Neutrophil (primary cell): ENCODE data around the gene FBN1.

Source experiments
- H3K27ac ChIP-seq: fragments of 200-600 bp; sonication (generic); 2 replicates; pipeline ENCODE4 v1.5.1; 2016; ENCODE audit warnings: mild to moderate bottlenecking, moderate library complexity
- H3K27me3 ChIP-seq: fragments of 200-600 bp; sonication (generic); 2 replicates; pipeline ENCODE4 v1.6.0; 2016; ENCODE audit warnings: mild to moderate bottlenecking
- H3K36me3 ChIP-seq: fragments of 200-600 bp; sonication (generic); 2 replicates; pipeline ENCODE4 v1.5.1; 2017
- H3K4me1 ChIP-seq, 2 experiments: fragments of 200-600 bp in 1 of 2; sonication (generic) in 1 of 2; 1 replicate in 1 of 2; 2 replicates in 1 of 2; pipeline versions ENCODE4 v1.5.1 to v1.6.1; 2013 to 2016; ENCODE audit warnings: low read depth in 1 of 2, low read length in 1 of 2, mild to moderate bottlenecking in 1 of 2, moderate library complexity in 1 of 2; ENCODE audit not compliant: control insufficient read depth in 1 of 2, insufficient read depth in 1 of 2
- H3K4me3 ChIP-seq, 2 experiments: fragments of 200-600 bp in 1 of 2; sonication (generic) in 1 of 2; 1 replicate in 1 of 2; 2 replicates in 1 of 2; pipeline ENCODE4 v1.5.1; 2013 to 2016; ENCODE audit warnings: low read depth in 1 of 2, low read length in 1 of 2, mild to moderate bottlenecking in 1 of 2, moderate library complexity in 1 of 2
- H3K9me3 ChIP-seq: fragments of 200-600 bp; sonication (generic); 2 replicates; pipeline ENCODE4 v1.5.1; 2016
- CTCF ChIP-seq: fragments of 200-600 bp; sonication (generic); IDR thresholded peaks from 2 replicates; pipeline ENCODE4 v1.5.1; 2016; ENCODE audit warnings: antibody characterized with exemption

The FBN1 gene

GRCh38 chr15:48371550-48371949, 274.0 kb downstream of the FBN1 start:
- TF ChIP-seq CTCF: no peak
- Histone ChIP-seq H3K4me3 (no peak overlapping the region), H3K36me3 (no peaks in the 10 kb centered on the region), H3K9me3 (no peaks in the 10 kb centered on the region), H3K4me1 (no peaks in the 10 kb centered on the region), H3K27me3 (no peaks in the 10 kb centered on the region), H3K27ac (no peak overlapping the region)

- Histone ChIP-seq H3K27ac (no peak overlapping the region), H3K4me3 (no peak overlapping the region), H3K4me1 (no peaks in the 10 kb centered on the region), H3K9me3 (no peaks in the 10 kb centered on the region), H3K27me3 (no peaks in the 10 kb centered on the region), H3K36me3 (no peaks in the 10 kb centered on the region)
- TF ChIP-seq CTCF: no peak
Observed at GRCh38 chr15:48370460-48370859, 275.0 kb downstream of the FBN1 start.

DNA sequence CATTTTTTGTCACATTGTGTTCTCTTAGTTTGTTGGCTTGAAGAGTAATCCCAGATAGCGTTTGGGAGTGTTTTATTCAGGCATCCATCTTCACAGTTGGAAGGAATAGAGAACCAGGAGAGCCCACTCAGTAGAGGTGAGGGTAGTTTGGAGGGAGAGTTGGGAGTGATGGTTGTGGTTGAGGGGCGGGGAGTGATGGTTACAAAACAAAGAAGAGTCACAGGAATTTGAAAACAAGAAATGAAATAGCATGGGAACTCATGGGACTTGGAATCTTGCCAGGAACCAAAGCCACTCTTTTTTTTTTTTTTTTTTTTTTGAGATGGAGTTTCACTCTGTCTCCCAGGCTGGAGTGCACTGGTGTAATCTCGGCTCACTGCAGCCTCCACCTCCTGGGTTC, 278.0 kb downstream of the FBN1 start:
- H3K4me3 ChIP-seq: no peak overlapping the region
- no peaks in the 10 kb centered on the region for H3K27me3 ChIP-seq
- H3K36me3 ChIP-seq: no peaks in the 10 kb centered on the region
- no peak for TF ChIP-seq CTCF
- no peak overlapping the region for H3K27ac ChIP-seq
- H3K9me3 ChIP-seq: no peaks in the 10 kb centered on the region
- no peaks in the 10 kb centered on the region for H3K4me1 ChIP-seq

DNA sequence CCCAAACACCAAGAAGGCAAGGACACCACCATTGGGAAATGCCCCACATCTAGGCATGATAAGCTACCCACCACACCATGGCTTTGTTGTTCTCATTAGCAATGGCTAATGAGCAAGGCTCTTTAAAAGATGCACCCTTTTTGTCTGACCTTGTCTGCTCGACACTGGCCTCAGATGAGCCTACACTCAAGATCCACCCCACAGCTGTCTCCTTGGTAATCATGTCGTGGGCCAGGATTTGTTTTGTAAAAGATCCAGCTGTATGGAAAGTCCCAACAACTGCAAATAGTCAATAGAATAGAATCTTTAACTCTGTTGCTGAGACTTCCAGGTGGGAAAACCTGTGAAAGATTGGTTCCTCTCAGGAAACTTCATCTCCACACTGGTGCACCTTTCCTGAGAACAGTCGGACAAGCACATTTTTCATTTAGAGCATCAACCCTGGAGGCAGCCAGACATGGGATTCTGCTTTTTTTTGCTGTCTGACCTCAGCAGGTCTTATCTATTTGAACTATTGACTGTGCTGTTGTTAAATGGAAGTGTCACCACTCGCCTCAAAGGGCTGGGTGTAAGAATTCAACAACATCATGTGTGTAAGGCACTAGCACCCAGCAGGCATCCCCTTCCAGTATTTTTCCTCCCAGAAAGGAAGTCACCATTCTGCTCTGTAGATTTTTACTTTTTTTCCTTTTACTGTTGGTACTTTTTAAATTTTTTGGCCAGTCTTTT, 278.8 kb downstream of the FBN1 start:
- TF ChIP-seq CTCF: no peak
- Histone ChIP-seq H3K4me3 (no peak overlapping the region), H3K9me3 (no peaks in the 10 kb centered on the region), H3K27ac (no peak overlapping the region), H3K36me3 (no peaks in the 10 kb centered on the region), H3K4me1 (no peaks in the 10 kb centered on the region), H3K27me3 (no peaks in the 10 kb centered on the region)

DNA sequence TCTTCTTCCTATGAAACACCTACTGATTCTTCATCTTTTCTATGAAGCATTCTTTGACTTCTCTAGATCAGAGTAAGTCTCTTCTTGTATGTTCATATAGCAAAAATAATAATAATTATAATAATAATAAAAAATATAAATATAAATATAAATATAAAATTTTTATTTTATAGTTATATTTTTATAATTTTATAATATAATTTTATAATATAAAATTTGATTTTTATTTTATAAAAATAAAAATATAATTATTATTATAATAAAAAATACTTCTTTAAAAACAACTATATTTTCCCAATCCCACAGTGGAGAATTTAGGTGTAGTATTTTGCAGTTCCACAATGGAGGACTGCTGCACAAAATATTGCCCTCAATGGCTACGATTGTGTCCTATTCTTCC, 279.9 kb downstream of the FBN1 start:
- H3K4me3 ChIP-seq: no peak overlapping the region
- no peak for TF ChIP-seq CTCF
- H3K36me3 ChIP-seq: no peaks in the 10 kb centered on the region
- H3K27me3 ChIP-seq: no peaks in the 10 kb centered on the region
- H3K27ac ChIP-seq: no peak overlapping the region
- no peaks in the 10 kb centered on the region for H3K4me1 ChIP-seq
- no peaks in the 10 kb centered on the region for H3K9me3 ChIP-seq
